NT2/D1 (cell line): ENCODE data around the gene OR4C6.

ENCODE experiments used
- SUZ12 ChIP-seq: IDR thresholded peaks from 2 replicates; pipeline ENCODE4 v1.6.1; 2011; ENCODE audit not compliant: insufficient read length, insufficient read depth; ENCODE audit errors: extremely low read depth
- YY1 ChIP-seq: IDR thresholded peaks from 2 replicates; pipeline ENCODE4 v1.6.1; 2011; ENCODE audit not compliant: insufficient read length, insufficient read depth

- no peak for TF ChIP-seq SUZ12
- no peak for TF ChIP-seq YY1
These were observed 3.9 kb upstream of the OR4C6 start for GRCh38 chr11:55658031-55658573.
